SU-DHL-6 (cell line): ENCODE results near the gene DGKG.

ENCODE experiments used
- CTCF ChIP-seq: fragments of 200-600 bp; sonication (generic); IDR thresholded peaks from one replicate; pipeline ENCODE4 v1.5.1; 2017; ENCODE audit warnings: antibody characterized with exemption, mild to moderate bottlenecking, low read length, moderate library complexity; ENCODE audit not compliant: insufficient read depth, poor library complexity, severe bottlenecking
- EZH2phosphoT487 ChIP-seq: fragments of 200-600 bp; sonication (generic), shearing (Covaris generic); conservative IDR thresholded peaks from 2 replicates; pipeline ENCODE4 v1.6.1; 2018; ENCODE audit warnings: mild to moderate bottlenecking, antibody characterized with exemption, low read length, moderate library complexity, mixed read lengths

GRCh38 chr3:186149319-186149960, 212.6 kb downstream of the DGKG start:
- TF ChIP-seq CTCF (no peak), EZH2phosphoT487 (no peak)
